ENCODE data around the gene KAZN. TPM values are rescaled to one million over a fixed set of nuclear protein-coding genes. Genes with fewer than 3 reads are reported as not detected.

Gene KAZN
- polyA plus RNA-seq, 1 donor (not counting 4 experiments of a cell fraction or from before 2014, with no cell fraction given) = 5.9 TPM

GRCh38 chr1:14894811-14895560 is 296.5 kb downstream of the KAZN start:
- no peaks in the 10 kb centered on the region for H3K9me3 ChIP-seq (ENCODE audit: control insufficient read depth, low read depth, low read length)
- H3K27ac ChIP-seq (ENCODE audit: control insufficient read depth, insufficient read depth, low read length) = no peak overlapping the region
- H3K4me3 ChIP-seq (ENCODE audit: control insufficient read depth in 2 of 3, extremely low read depth in 1 of 3, insufficient read depth in 2 of 3, low read depth in 1 of 3, low read length in 3 of 3) = no peak overlapping the region
- peak overlapping the region; percentile 18 for H3K4me2 ChIP-seq (ENCODE audit: control insufficient read depth, extremely low read depth, insufficient read depth, low read depth, low read length)
- no peaks in the 10 kb centered on the region for H3K36me3 ChIP-seq (ENCODE audit: control insufficient read depth in 2 of 2, extremely low read depth in 1 of 2, insufficient read depth in 2 of 2, low read length in 2 of 2)
- H2AFZ ChIP-seq (ENCODE audit: control insufficient read depth, low read length) = peak overlapping the region; percentile 47
- H3K79me2 ChIP-seq (ENCODE audit: control insufficient read depth, insufficient read depth, low read length) = no peaks in the 10 kb centered on the region
- TF ChIP-seq EZH2 (IDR thresholded peaks at IDR 0.05; ENCODE audit: low read length) = no peak
- no peak for TF ChIP-seq CTCF (optimal IDR thresholded peaks at IDR 0.05 in 1 of 3, IDR thresholded peaks at IDR 0.05 in 1 of 3, conservative IDR thresholded peaks at IDR 0.05 in 1 of 3; ENCODE audit: extremely low read depth in 1 of 3, insufficient read depth in 2 of 3, low read length in 3 of 3)
- DNase-seq (ENCODE audit: low read depth, low spot score) = no peak
- FAIRE-seq = no peak
- dilution Hi-C loops (cut with MboI; ENCODE audit: extremely low pct_ligation_motif_present, low sequenced_read_pairs) = no loop called here
- H3K4me1 ChIP-seq (ENCODE audit: control insufficient read depth, extremely low read depth, insufficient read depth, low read length) = peaks cover 13% of the 10 kb centered on the region
- peaks cover 8% of the 10 kb centered on the region for H3K27me3 ChIP-seq (ENCODE audit: control insufficient read depth, extremely low read depth, insufficient read depth, low read length)
- no peak overlapping the region for H3K9ac ChIP-seq (ENCODE audit: control insufficient read depth, extremely low read depth, insufficient read depth, low read length)
- H3K9me1 ChIP-seq (ENCODE audit: control insufficient read depth, extremely low read depth, insufficient read depth, low read length) = no peaks in the 10 kb centered on the region
- no peaks in the 10 kb centered on the region for H4K20me1 ChIP-seq (ENCODE audit: control insufficient read depth, extremely low read depth, insufficient read depth, low read length)

- Histone ChIP-seq H3K4me3 (ENCODE audit: control insufficient read depth in 2 of 3, extremely low read depth in 1 of 3, insufficient read depth in 2 of 3, low read depth in 1 of 3, low read length in 3 of 3) (no peak overlapping the region), H3K27ac (ENCODE audit: control insufficient read depth, insufficient read depth, low read length) (no peak overlapping the region), H3K36me3 (ENCODE audit: control insufficient read depth in 2 of 2, extremely low read depth in 1 of 2, insufficient read depth in 2 of 2, low read length in 2 of 2) (no peaks in the 10 kb centered on the region), H3K4me1 (ENCODE audit: control insufficient read depth, extremely low read depth, insufficient read depth, low read length) (peaks cover 13% of the 10 kb centered on the region), H4K20me1 (ENCODE audit: control insufficient read depth, extremely low read depth, insufficient read depth, low read length) (no peaks in the 10 kb centered on the region), H3K4me2 (ENCODE audit: control insufficient read depth, extremely low read depth, insufficient read depth, low read depth, low read length) (no peak overlapping the region), H3K9me1 (ENCODE audit: control insufficient read depth, extremely low read depth, insufficient read depth, low read length) (no peaks in the 10 kb centered on the region), H3K9me3 (ENCODE audit: control insufficient read depth, low read depth, low read length) (no peaks in the 10 kb centered on the region), H3K27me3 (ENCODE audit: control insufficient read depth, extremely low read depth, insufficient read depth, low read length) (peaks cover 8% of the 10 kb centered on the region), H3K9ac (ENCODE audit: control insufficient read depth, extremely low read depth, insufficient read depth, low read length) (no peak overlapping the region), H3K79me2 (ENCODE audit: control insufficient read depth, insufficient read depth, low read length) (no peaks in the 10 kb centered on the region), H2AFZ (ENCODE audit: control insufficient read depth, low read length) (no peak overlapping the region)
- TF ChIP-seq EZH2 (IDR thresholded peaks at IDR 0.05; ENCODE audit: low read length) = no peak
- no peak for TF ChIP-seq CTCF (optimal IDR thresholded peaks at IDR 0.05 in 1 of 3, IDR thresholded peaks at IDR 0.05 in 1 of 3, conservative IDR thresholded peaks at IDR 0.05 in 1 of 3; ENCODE audit: extremely low read depth in 1 of 3, insufficient read depth in 2 of 3, low read length in 3 of 3)
- DNase-seq (ENCODE audit: low read depth, low spot score) (no peak), FAIRE-seq (no peak)
- dilution Hi-C loops (cut with MboI; ENCODE audit: extremely low pct_ligation_motif_present, low sequenced_read_pairs) = no loop called here
Measured at GRCh38 chr1:14895727-14896126, 297.2 kb downstream of the KAZN start.
